H1 (cell line): Measurements from ENCODE around the gene GPR61.

Source experiments
- CTCF ChIP-seq, 3 experiments: IDR thresholded peaks; 1 replicate in 2 of 3; 2 replicates in 1 of 3; pipeline versions ENCODE4 v1.5.1 to v1.6.1; 2011; ENCODE audit warnings: low read length in 3 of 3, mild to moderate bottlenecking in 3 of 3, inconsistent platforms in 2 of 3, low read depth in 1 of 3, moderate library complexity in 1 of 3; ENCODE audit not compliant: insufficient read depth in 1 of 3; ENCODE audit errors: control extremely low read depth in 1 of 3
- MAFK ChIP-seq: IDR thresholded peaks from 2 replicates; pipeline ENCODE4 v1.6.1; 2012; ENCODE audit warnings: low read depth, mild to moderate bottlenecking, improper control_type of control experiment, low read length
- SP1 ChIP-seq: IDR thresholded peaks from 2 replicates; pipeline ENCODE4 v1.6.1; 2011; ENCODE audit warnings: low read depth, low read length

GRCh38 chr1:109569323-109569722 is 29.7 kb downstream of the GPR61 start:
- TF ChIP-seq MAFK (no peak), SP1 (no peak), CTCF (IDR thresholded peaks at IDR 0.05; ENCODE audit: control extremely low read depth in 1 of 3, insufficient read depth in 1 of 3, low read depth in 1 of 3, low read length in 3 of 3) (no peak)
